Mesenchymal stem cell (in vitro differentiated cells and primary cell): ENCODE measurements around the gene PDGFA.

Experiments used
- DNase-seq: peaks from one replicate; pipeline ENCODE4 v3.0.0-alpha.2; 2013
- H2AFZ ChIP-seq: one replicate; pipeline ENCODE4 v1.6.1; 2013; ENCODE audit warnings: low read depth, mild to moderate bottlenecking, control low read depth, inconsistent platforms, low read length, moderate library complexity
- H2AK5ac ChIP-seq: 2 replicates; pipeline ENCODE4 v1.6.1; 2013; ENCODE audit warnings: low read length, moderate library complexity, mild to moderate bottlenecking, inconsistent platforms; ENCODE audit not compliant: severe bottlenecking
- H2BK120ac ChIP-seq: one replicate; pipeline ENCODE4 v1.6.1; 2013; ENCODE audit warnings: low read depth, mild to moderate bottlenecking, inconsistent platforms, low read length, moderate library complexity
- H2BK12ac ChIP-seq, 2 experiments: one replicate each; pipeline ENCODE4 v1.6.1; 2013; ENCODE audit warnings: inconsistent platforms in 2 of 2, low read length in 2 of 2, mild to moderate bottlenecking in 2 of 2, moderate library complexity in 2 of 2, control low read depth in 1 of 2
- H2BK15ac ChIP-seq: one replicate; pipeline ENCODE4 v1.6.1; 2013; ENCODE audit warnings: mild to moderate bottlenecking, low read depth, inconsistent platforms; ENCODE audit not compliant: poor library complexity, severe bottlenecking
- H2BK5ac ChIP-seq: 2 replicates; pipeline ENCODE4 v1.6.1; 2013; ENCODE audit warnings: low read depth, mild to moderate bottlenecking, low read length, control low read depth, inconsistent platforms; ENCODE audit not compliant: poor library complexity, severe bottlenecking
- H3K14ac ChIP-seq, 2 experiments: one replicate each; pipeline ENCODE4 v1.6.1; 2013; ENCODE audit warnings: inconsistent platforms in 2 of 2, low read length in 2 of 2, control low read depth in 1 of 2, mild to moderate bottlenecking in 1 of 2, moderate library complexity in 1 of 2
- H3K18ac ChIP-seq, 2 experiments: one replicate each; pipeline ENCODE4 v1.6.1; 2013; ENCODE audit warnings: inconsistent platforms in 2 of 2, low read length in 2 of 2, control low read depth in 1 of 2, low read depth in 1 of 2, mild to moderate bottlenecking in 1 of 2
- H3K23ac ChIP-seq, 2 experiments: one replicate each; pipeline ENCODE4 v1.6.1; 2013; ENCODE audit warnings: inconsistent platforms in 2 of 2, low read length in 2 of 2, mild to moderate bottlenecking in 2 of 2, moderate library complexity in 2 of 2, control low read depth in 1 of 2
- H3K27ac ChIP-seq: 2 replicates; pipeline ENCODE4 v1.5.1; 2013; ENCODE audit warnings: mild to moderate bottlenecking, moderate library complexity, low read length, control low read depth, inconsistent platforms; ENCODE audit not compliant: poor library complexity, severe bottlenecking
- H3K27me3 ChIP-seq, 2 experiments: 2 replicates each; pipeline versions ENCODE4 v1.6.1 to v1.7.0; 2013; ENCODE audit warnings: low read length in 2 of 2, mild to moderate bottlenecking in 2 of 2, moderate library complexity in 2 of 2, control low read depth in 1 of 2, inconsistent platforms in 1 of 2; ENCODE audit not compliant: control insufficient read depth in 1 of 2, insufficient read depth in 1 of 2
- H3K36me3 ChIP-seq, 2 experiments: 2 replicates each; pipeline versions ENCODE4 v1.6.1 to v1.7.0; 2013; ENCODE audit warnings: low read length in 2 of 2, control low read depth in 1 of 2, inconsistent platforms in 1 of 2, low read depth in 1 of 2, mild to moderate bottlenecking in 1 of 2; ENCODE audit not compliant: insufficient read depth in 2 of 2, control insufficient read depth in 1 of 2
- H3K4ac ChIP-seq, 2 experiments: one replicate each; pipeline ENCODE4 v1.6.1; 2013; ENCODE audit warnings: inconsistent platforms in 2 of 2, low read length in 2 of 2, mild to moderate bottlenecking in 2 of 2, moderate library complexity in 2 of 2, control low read depth in 1 of 2, low read depth in 1 of 2
- H3K4me1 ChIP-seq: 2 replicates; pipeline ENCODE4 v1.6.1; 2013; ENCODE audit warnings: low read depth, low read length, control low read depth; ENCODE audit not compliant: control insufficient read depth, insufficient read depth
- H3K4me2 ChIP-seq: 2 replicates; pipeline ENCODE4 v1.6.1; 2013; ENCODE audit warnings: low read length, mild to moderate bottlenecking, inconsistent platforms; ENCODE audit not compliant: poor library complexity, severe bottlenecking
- H3K4me3 ChIP-seq, 2 experiments: 2 replicates each; pipeline versions ENCODE4 v1.5.1 to v1.7.0; 2013; ENCODE audit warnings: low read length in 2 of 2, mild to moderate bottlenecking in 2 of 2, control low read depth in 1 of 2, low read depth in 1 of 2; ENCODE audit not compliant: insufficient read depth in 1 of 2
- H3K79me1 ChIP-seq: replicated peaks from 2 replicates; pipeline ENCODE4 v1.6.1; 2013; ENCODE audit warnings: mild to moderate bottlenecking, control low read depth, low read length, inconsistent platforms; ENCODE audit not compliant: poor library complexity, severe bottlenecking
- H3K9ac ChIP-seq: 2 replicates; pipeline ENCODE4 v1.7.0; 2013; ENCODE audit warnings: mild to moderate bottlenecking, low read length, moderate library complexity
- H3K9me3 ChIP-seq: 2 replicates; pipeline ENCODE4 v1.7.0; 2013; ENCODE audit warnings: mild to moderate bottlenecking, low read length; ENCODE audit not compliant: control insufficient read depth
- H4K8ac ChIP-seq: one replicate; pipeline ENCODE4 v1.6.1; 2013; ENCODE audit warnings: inconsistent platforms, mild to moderate bottlenecking, low read length, moderate library complexity
- H4K91ac ChIP-seq: one replicate; pipeline ENCODE4 v1.6.1; 2013; ENCODE audit warnings: mild to moderate bottlenecking, low read length, inconsistent platforms
- WGBS: methylation state at CpG from one replicate; pipeline ENCODE4 v1.1.7; 2013; ENCODE audit warnings: mixed read lengths; 5-methylcytosine and 5-hydroxymethylcytosine counted together

Gene PDGFA

GRCh38 chr7:459584-460373 is 59.9 kb downstream of the PDGFA start:
- Histone ChIP-seq H3K4me2 (no peak overlapping the region), H3K4me1 (peaks cover 50% of the 10 kb centered on the region), H2BK5ac (no peak overlapping the region), H2AK5ac (no peak overlapping the region), H3K27ac (peak overlapping the region; percentile 9), H3K9ac (no peak overlapping the region), H4K91ac (peak overlapping the region; percentile 61), H4K8ac (peak overlapping the region; percentile 58), H3K23ac (no peak overlapping the region), H3K4ac (peak overlapping the region in 1 of 2 experiments; percentile 20), H3K14ac (no peak overlapping the region), H3K79me1 (no peaks in the 10 kb centered on the region), H3K27me3 (peaks cover 0 to 50% of the 10 kb centered on the region in 2 experiments), H2BK12ac (peak overlapping the region in 1 of 2 experiments; percentile 37), H2AFZ (no peak overlapping the region), H2BK15ac (no peak overlapping the region), H3K18ac (peak overlapping the region in 1 of 2 experiments; percentile 84), H3K36me3 (no peaks in the 10 kb centered on the region), H3K9me3 (peaks cover 4% of the 10 kb centered on the region), H3K4me3 (peak overlapping the region in 1 of 2 experiments; percentile 0), H2BK120ac (peak overlapping the region; percentile 56)
- DNase-seq = no peak
- WGBS = 90% methylated on average over 6 of the region's 6 CpGs

- peaks cover 50% of the 10 kb centered on the region for H3K4me1 ChIP-seq
- no peak overlapping the region for H2AFZ ChIP-seq
- H2BK120ac ChIP-seq = no peak overlapping the region
- 96% methylated on average over 8 of the region's 9 CpGs for WGBS
- peaks cover 0 to 48% of the 10 kb centered on the region in 2 experiments for H3K27me3 ChIP-seq
- H4K8ac ChIP-seq = no peak overlapping the region
- H4K91ac ChIP-seq = peak overlapping the region; percentile 16
- H3K18ac ChIP-seq = peak overlapping the region in 1 of 2 experiments; percentile 39
- H2AK5ac ChIP-seq = no peak overlapping the region
- H3K14ac ChIP-seq = no peak overlapping the region
- H2BK12ac ChIP-seq = peak overlapping the region in 1 of 2 experiments; percentile 40
- H2BK15ac ChIP-seq = no peak overlapping the region
- H3K4ac ChIP-seq = no peak overlapping the region
- H3K36me3 ChIP-seq = no peaks in the 10 kb centered on the region
- no peak for DNase-seq
- no peak overlapping the region for H2BK5ac ChIP-seq
- no peak overlapping the region for H3K9ac ChIP-seq
- H3K23ac ChIP-seq = no peak overlapping the region
- H3K9me3 ChIP-seq = peaks cover 4% of the 10 kb centered on the region
- no peak overlapping the region for H3K4me2 ChIP-seq
- H3K27ac ChIP-seq = no peak overlapping the region
- H3K79me1 ChIP-seq = no peaks in the 10 kb centered on the region
- H3K4me3 ChIP-seq = no peak overlapping the region
These were observed 61.0 kb downstream of the PDGFA start for GRCh38 chr7:458511-459245.

- no peak overlapping the region for H3K9ac ChIP-seq
- H3K4me2 ChIP-seq = no peak overlapping the region
- no peak overlapping the region for H2BK120ac ChIP-seq
- no peak overlapping the region for H3K4ac ChIP-seq
- peaks cover 4% of the 10 kb centered on the region for H3K9me3 ChIP-seq
- no peak overlapping the region for H2BK15ac ChIP-seq
- H3K23ac ChIP-seq = no peak overlapping the region
- H3K27me3 ChIP-seq = peaks cover 5 to 48% of the 10 kb centered on the region in 2 experiments
- no peak overlapping the region for H2AFZ ChIP-seq
- no peak overlapping the region for H3K4me3 ChIP-seq
- no peak overlapping the region for H3K14ac ChIP-seq
- H3K36me3 ChIP-seq = no peaks in the 10 kb centered on the region
- no peak overlapping the region for H4K8ac ChIP-seq
- H2BK12ac ChIP-seq = peak overlapping the region in 1 of 2 experiments; percentile 37
- no peak for DNase-seq
- peaks cover 56% of the 10 kb centered on the region for H3K4me1 ChIP-seq
- H3K27ac ChIP-seq = no peak overlapping the region
- no peaks in the 10 kb centered on the region for H3K79me1 ChIP-seq
- WGBS = 89% methylated on average over 30 of the region's 30 CpGs
- no peak overlapping the region for H2AK5ac ChIP-seq
- H3K18ac ChIP-seq = peak overlapping the region in 1 of 2 experiments; percentile 39
- H2BK5ac ChIP-seq = no peak overlapping the region
- peak overlapping the region; percentile 16 for H4K91ac ChIP-seq
These were observed 61.7 kb downstream of the PDGFA start for GRCh38 chr7:457814-458510.
